ENCODE results near the gene MAEA. TPM values are rescaled to one million over a fixed set of nuclear protein-coding genes. Genes with fewer than 3 reads are reported as not detected.

MAEA gene
- total and polyA plus RNA-seq, 2 of the 8 experiments (the other 6 are each of a cell fraction or from before 2014, with no cell fraction given): 75.8 to 133 TPM

- DNase-seq (ENCODE audit: low read depth in 1 of 2, low spot score in 2 of 2): no peak
- Histone ChIP-seq H3K79me2 (ENCODE audit: control insufficient read depth in 1 of 2, insufficient read depth in 2 of 2, low read length in 2 of 2) (peaks cover 0 to 17% of the 10 kb centered on the region in 2 experiments; a peak in 2 of 4 replicates), H2BK5ac (ENCODE audit: low read depth, low read length) (no peak overlapping the region), H3K36me3 (ENCODE audit: control insufficient read depth in 2 of 4, insufficient read depth in 4 of 4, low read length in 3 of 4) (peaks cover 18 to 49% (median 38%) of the 10 kb centered on the region in 4 experiments), H3K4ac (replicated peaks; ENCODE audit: insufficient read length, low read depth, low read length) (no peak overlapping the region), H2BK120ac (replicated peaks; ENCODE audit: low read depth, low read length) (no peak overlapping the region), H3K23me2 (ENCODE audit: low read depth, low read length) (no peaks in the 10 kb centered on the region), H3K9ac (replicated peaks in 1 of 4; ENCODE audit: extremely low read depth in 1 of 4, low read depth in 3 of 4, low read length in 3 of 4) (no peak overlapping the region), H3K4me3 (ENCODE audit: extremely low read depth in 1 of 4, insufficient read depth in 2 of 4, low read depth in 3 of 4, low read length in 4 of 4) (no peak overlapping the region), H4K5ac (ENCODE audit: insufficient read length, low read depth, low read length) (no peak overlapping the region), H3K18ac (ENCODE audit: extremely low read depth, low read length) (no peak overlapping the region), H3K9me3 (ENCODE audit: insufficient read depth in 2 of 2, low read depth in 1 of 2, low read length in 1 of 2) (no peaks in the 10 kb centered on the region), H3K23ac (ENCODE audit: insufficient read length) (no peak overlapping the region), H2AK5ac (ENCODE audit: low read depth, low read length) (no peak overlapping the region), H2BK20ac (ENCODE audit: low read length) (no peak overlapping the region), H3K27me3 (replicated peaks in 1 of 4; ENCODE audit: control insufficient read depth in 3 of 4, extremely low read depth in 1 of 4, insufficient read depth in 3 of 4, low read length in 3 of 4) (no peaks in the 10 kb centered on the region), H4K91ac (replicated peaks; ENCODE audit: insufficient read length, low read length) (no peak overlapping the region), H4K8ac (ENCODE audit: extremely low read depth, insufficient read depth, low read length) (no peak overlapping the region; the same call in 1 of the 2 replicates), H2AFZ (ENCODE audit: low read length) (no peak overlapping the region), H3K14ac (ENCODE audit: insufficient read length) (no peak overlapping the region), H3K27ac (ENCODE audit: low read depth, low read length) (no peak overlapping the region), H3K79me1 (ENCODE audit: low read depth, low read length) (peaks cover 11% of the 10 kb centered on the region), H2BK12ac (ENCODE audit: low read depth, low read length) (no peak overlapping the region), H2BK15ac (ENCODE audit: low read length) (no peak overlapping the region), H3K4me2 (ENCODE audit: insufficient read depth in 1 of 2, low read depth in 2 of 2, low read length in 2 of 2) (no peak overlapping the region), H3K56ac (replicated peaks; ENCODE audit: insufficient read length, low read depth, low read length) (no peak overlapping the region), H3K4me1 (replicated peaks in 1 of 4; ENCODE audit: control insufficient read depth in 3 of 4, insufficient read depth in 4 of 4, low read length in 3 of 4) (no peaks in the 10 kb centered on the region), H4K20me1 (replicated peaks in 1 of 2; ENCODE audit: control insufficient read depth in 1 of 2, insufficient read depth in 2 of 2, low read length in 2 of 2) (peaks cover 7 to 31% of the 10 kb centered on the region in 2 experiments)
- CTCF ChIA-PET (ENCODE audit: partially characterized antibody): no interaction called here
- TF ChIP-seq MAFK (IDR thresholded peaks at IDR 0.05; ENCODE audit: low read depth, low read length) (no peak), CHD2 (IDR thresholded peaks at IDR 0.05; ENCODE audit: low read length) (no peak), CEBPB (IDR thresholded peaks at IDR 0.05; ENCODE audit: low read depth, low read length) (no peak), RNF2 (IDR thresholded peaks at IDR 0.05; ENCODE audit: borderline replicate concordance, low read depth, low read length, missing control alignments, poor library complexity, severe bottlenecking) (no peak), CTCF (IDR thresholded peaks at IDR 0.05; ENCODE audit: control extremely low read depth in 1 of 3, insufficient read depth in 1 of 3, low read depth in 1 of 3, low read length in 3 of 3) (no peak), EP300 (IDR thresholded peaks at IDR 0.05; ENCODE audit: borderline replicate concordance in 1 of 2, low read depth in 2 of 2, low read length in 2 of 2) (no peak)
- 83% methylated on average over 7 of the region's 16 CpGs; no CpG with 5 or more reads in 1 of the 2 experiments for WGBS, 2 experiments (ENCODE audit: extremely low coverage in 1 of 2, insufficient coverage in 1 of 2, insufficient read length in 1 of 2, insufficient replicate concordance in 2 of 2, low coverage in 1 of 2, low lambda C conversion rate in 2 of 2, missing lambda C conversion rate in 1 of 2)
- POLR2A ChIA-PET (ENCODE audit: partially characterized antibody): interaction anchor here (2.3 kb wide), 1 partner anchor 10 kb away, joined by 6 read pairs; no protein-coding TSS in a partner anchor
- FAIRE-seq: no peak
Measured at GRCh38 chr4:1316537-1317168, 27.0 kb downstream of the MAEA start.

Data from H1 (cell line).